HepG2 (cell line): Measurements from ENCODE around the gene RHBDD1. TPM values are rescaled to one million over a fixed set of nuclear protein-coding genes. Genes with fewer than 3 reads are reported as not detected.
A peak's percentile ranks its signal among the peaks of the same experiment; 100 is the strongest.

ENCODE experiments used
- ATAC-seq: fragments of 200-7000 bp; cut with Tn5 transposase; 3 replicates; pipeline ENCODE4 v1.9.1; 2020; ENCODE audit warnings: mild to moderate bottlenecking, moderate library complexity
- BruUV-seq: library from RNA; stranded (reverse); fragments of 400-500 nt; replicated peaks from 2 replicates; lab custom pipeline; 2021; lab: Mats Ljungman, UMichigan
- CTCF ChIA-PET: fragments of 300-600 bp; formaldehyde crosslinking; extraction: SDS; loops from one replicate; lab custom pipeline; 2021; ENCODE audit warnings: low total read pairs, inconsistent platforms, low intra/inter-chr PET ratio; lab: Yijun Ruan, JAX
- POLR2A ChIA-PET: fragments of 350-600 bp; sonication (Branson Sonifier 250); formaldehyde crosslinking; loops from one replicate; lab custom pipeline; 2020; ENCODE audit warnings: antibody characterized with exemption, inconsistent platforms; lab: Yijun Ruan, JAX
- DNase-seq: peaks from one replicate; pipeline ENCODE4 v3.0.0-alpha.2; 2015; ENCODE audit warnings: low spot score
- FAIRE-seq: peaks from 3 replicates; lab custom pipeline; 2011; peaks lifted over from hg19 to GRCh38; lab: Jason Lieb, UNC
- H2AFZ ChIP-seq: one replicate; pipeline ENCODE4 v1.6.1; 2011; ENCODE audit warnings: low read length, inconsistent platforms
- H3K27ac ChIP-seq: fragments of 300-600 bp; 3 replicates; pipeline ENCODE4 v1.8.0; 2011; ENCODE audit warnings: mixed run types, mild to moderate bottlenecking, mixed read lengths, low read length, inconsistent platforms; ENCODE audit not compliant: insufficient read depth; ENCODE audit errors: extremely low read length
- H3K27me3 ChIP-seq, 2 experiments: fragments of 200-600 bp in 1 of 2; 2 replicates in 1 of 2; 3 replicates in 1 of 2; pipeline versions ENCODE4 v1.6.0 to v1.8.0; 2011; ENCODE audit warnings: low read length in 2 of 2, mild to moderate bottlenecking in 2 of 2, moderate library complexity in 2 of 2, inconsistent platforms in 1 of 2; ENCODE audit not compliant: insufficient read depth in 2 of 2, control insufficient read depth in 1 of 2
- H3K36me3 ChIP-seq, 2 experiments: fragments of 200-600 bp in 1 of 2; replicated peaks in 1 of 2; 2 replicates in 1 of 2; 3 replicates in 1 of 2; pipeline versions ENCODE4 v1.5.1 to v1.8.0; 2011; ENCODE audit warnings: low read length in 2 of 2, inconsistent platforms in 1 of 2; ENCODE audit not compliant: insufficient read depth in 2 of 2, control insufficient read depth in 1 of 2
- H3K4me1 ChIP-seq: 2 replicates; pipeline ENCODE4 v1.5.1; 2012; ENCODE audit warnings: low read length, inconsistent platforms; ENCODE audit not compliant: insufficient read depth
- H3K4me2 ChIP-seq: 2 replicates; pipeline ENCODE4 v1.6.0; 2011; ENCODE audit warnings: low read depth, low read length, inconsistent platforms
- H3K4me3 ChIP-seq, 3 experiments: fragments of 200-600 bp in 1 of 3; sonication (generic), shearing (Covaris generic) in 1 of 3; replicated peaks in 1 of 3; 2 replicates each; pipeline ENCODE4 v1.5.1; 2011 to 2016; ENCODE audit warnings: low read length in 3 of 3, inconsistent platforms in 2 of 3, low read depth in 2 of 3, mild to moderate bottlenecking in 2 of 3, control low read depth in 1 of 3, mixed read lengths in 1 of 3; ENCODE audit not compliant: insufficient read depth in 1 of 3
- H3K79me2 ChIP-seq: one replicate; pipeline ENCODE4 v1.6.1; 2011; ENCODE audit warnings: low read length, inconsistent platforms; ENCODE audit not compliant: insufficient read depth
- H3K9ac ChIP-seq: 2 replicates; pipeline ENCODE4 v1.6.0; 2011; ENCODE audit warnings: mild to moderate bottlenecking, low read depth, low read length, inconsistent platforms; ENCODE audit not compliant: insufficient read depth
- H3K9me3 ChIP-seq: 2 replicates; pipeline ENCODE4 v1.5.1; 2012; ENCODE audit warnings: mild to moderate bottlenecking, low read length
- H4K20me1 ChIP-seq: 2 replicates; pipeline ENCODE4 v1.6.0; 2011; ENCODE audit warnings: inconsistent platforms, mild to moderate bottlenecking, low read length, moderate library complexity; ENCODE audit not compliant: insufficient read depth
- CEBPZ ChIP-seq: IDR thresholded peaks from 2 replicates; pipeline ENCODE4 v1.6.1; 2012; ENCODE audit warnings: low read length, improper control_type of control experiment
- CENPBD1 ChIP-seq: sonication (generic); formaldehyde crosslinking; IDR thresholded peaks from 2 replicates; pipeline ENCODE4 v1.8.0; 2022; ENCODE audit warnings: missing genetic modification reagents, low read depth, mild to moderate bottlenecking, borderline replicate concordance
- FLYWCH1 ChIP-seq: sonication (generic); formaldehyde crosslinking; IDR thresholded peaks from 2 replicates; pipeline ENCODE4 v1.8.1; 2023; ENCODE audit warnings: mild to moderate bottlenecking, missing genetic modification reagents
- STAG1 ChIP-seq: sonication (generic); formaldehyde crosslinking; IDR thresholded peaks from 2 replicates; pipeline ENCODE4 v1.4.0; 2020; ENCODE audit warnings: missing genetic modification reagents
- YY1 ChIP-seq: IDR thresholded peaks from 2 replicates; pipeline ENCODE4 v1.6.1; 2011; ENCODE audit warnings: low read length, low read depth, moderate library complexity, mild to moderate bottlenecking; ENCODE audit not compliant: insufficient read depth, insufficient replicate concordance
- ZNF75D ChIP-seq: sonication (generic); formaldehyde crosslinking; IDR thresholded peaks from 2 replicates; pipeline ENCODE4 v1.8.1; 2023; ENCODE audit warnings: missing genetic modification reagents, mild to moderate bottlenecking, borderline replicate concordance
- WGBS: methylation state at CpG from one replicate; pipeline ENCODE4 v1.1.6; 2017; ENCODE audit warnings: low lambda C conversion rate; 5-methylcytosine and 5-hydroxymethylcytosine counted together
- in situ Hi-C: cut with HindIII; loops from 2 replicates; pipeline ENCODE4 v1.10.0; 2017; ENCODE audit warnings: low pct_unique_long_range_greater_than_20kb; ENCODE audit not compliant: extremely low pct_ligation_motif_present
- intact Hi-C: fragments of 100-400 bp; cut with micrococcal nuclease; formaldehyde crosslinking; loops from one replicate; pipeline ENCODE4 v1.10.0; 2022; ENCODE audit not compliant: unreplicated experiment
- polyA plus RNA-seq, 8 experiments: library from polyadenylated mRNA; depleted of rRNA in 3 of 8; stranded (reverse) in 7 of 8; unstranded in 1 of 8; fragments of >200 nt; fragmentation: Illumina TruSeq in 4 of 8; extraction: Trizol in 4 of 8; gene quantifications; 2 replicates each; pipeline versions ENCODE4 v1.2.1 to v1.2.3, GENCODE V29; 2011 to 2016; ENCODE audit warnings: low read depth in 4 of 8, missing spikeins in 1 of 8, mixed read lengths in 1 of 8; ENCODE audit not compliant: insufficient read depth in 1 of 8
- total RNA-seq, 5 experiments: library from RNA; depleted of rRNA; stranded (reverse); fragments of >200 nt; fragmentation: Illumina TruSeq; extraction: Trizol; gene quantifications; 2 replicates each; pipeline ENCODE4 v1.2.3, GENCODE V29; 2016; ENCODE audit warnings: low read depth in 1 of 5

The RHBDD1 gene
- total and polyA plus RNA-seq, 2 of the 13 experiments (the other 11 are each of a cell fraction or from before 2014, with no cell fraction given): 8.2 to 9.5 TPM

GRCh38 chr2:226978300-226978699 is 142.4 kb downstream of the RHBDD1 start (continued):
- TF ChIP-seq CEBPZ (no peak), YY1 (no peak)

GRCh38 chr2:226979004-226979403 is 143.2 kb downstream of the RHBDD1 start:
- Histone ChIP-seq H3K9ac (no peak overlapping the region), H2AFZ (no peak overlapping the region), H3K36me3 (no peaks in the 10 kb centered on the region), H3K27me3 (no peaks in the 10 kb centered on the region), H3K9me3 (no peaks in the 10 kb centered on the region), H3K4me3 (no peak overlapping the region), H3K27ac (no peak overlapping the region), H3K79me2 (no peaks in the 10 kb centered on the region), H4K20me1 (no peaks in the 10 kb centered on the region), H3K4me1 (no peaks in the 10 kb centered on the region), H3K4me2 (no peak overlapping the region)
- in situ Hi-C loops (no loop called here), intact Hi-C loops (no loop called here)
- DNase-seq (no peak), FAIRE-seq (no peak), ATAC-seq (peak; percentile 60)
- POLR2A ChIA-PET: no interaction called here
- WGBS: 71% methylated on average over 4 of the region's 4 CpGs
- BruUV-seq: no TSS peak
- CTCF ChIA-PET: no interaction called here
- no peak for TF ChIP-seq FLYWCH1 (CRISPR knock-in tag)
- peak; percentile 17; the same call in 1 of the 2 replicates for TF ChIP-seq STAG1 (CRISPR knock-in tag)
- TF ChIP-seq ZNF75D (CRISPR knock-in tag): no peak
- TF ChIP-seq CENPBD1 (CRISPR knock-in tag): no peak
